HepG2 (cell line): ENCODE measurements around the gene TAMALIN.

ENCODE experiments used
- SMAD1 ChIP-seq: sonication (generic); formaldehyde crosslinking; IDR thresholded peaks from 2 replicates; pipeline ENCODE4 v1.4.0; 2020; ENCODE audit warnings: missing genetic modification reagents, low read depth, mild to moderate bottlenecking, borderline replicate concordance
- ZNF639 ChIP-seq: conservative IDR thresholded peaks from 2 replicates; pipeline ENCODE4 v1.6.1; 2018; ENCODE audit warnings: missing genetic modification reagents

DNA sequence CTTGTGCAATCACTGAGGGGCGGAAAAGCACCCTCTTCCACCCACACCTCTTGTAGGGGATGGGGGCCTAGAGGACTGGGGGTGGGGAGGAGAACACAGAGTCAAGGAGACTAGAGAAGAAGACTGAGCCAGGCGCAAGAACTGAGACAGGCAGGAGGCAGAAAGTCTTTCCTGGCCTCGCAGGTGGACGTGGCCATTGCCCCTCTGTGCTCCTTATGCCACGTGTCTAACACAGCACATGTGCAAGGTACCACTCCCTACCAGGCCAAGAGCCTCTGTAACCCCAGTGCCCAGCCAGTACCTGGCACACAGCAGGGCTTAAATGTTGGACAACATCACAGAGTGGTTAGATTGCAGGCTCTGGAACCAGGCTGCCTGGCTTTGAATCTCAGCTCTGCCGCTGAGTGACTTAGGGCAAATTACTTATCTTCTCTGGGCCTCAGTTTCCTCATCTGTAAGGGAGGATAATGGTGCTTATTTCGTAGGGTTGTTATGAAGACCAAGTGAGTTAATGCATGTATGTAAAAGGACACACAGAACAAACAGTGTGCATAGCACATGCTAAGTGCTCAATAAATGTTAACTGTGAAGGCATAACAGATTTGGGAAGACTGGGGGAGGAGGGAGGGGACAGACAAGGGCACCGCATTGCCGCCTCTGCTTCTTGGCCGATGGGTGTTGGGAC, 1.4 kb upstream of the TAMALIN start:
- TF ChIP-seq SMAD1 (CRISPR knock-in tag) (no peak), ZNF639 (CRISPR knock-in tag) (no peak)
